Peyer's patch (tissue), 4 donors: ENCODE results near the gene TRMT61A.

Experiments used
- POLR2A ChIP-seq, 2 donors: fragments of 450-650 bp; IDR thresholded peaks; one replicate each; pipeline ENCODE4 v1.5.1; 2017; ENCODE audit warnings: antibody characterized with exemption in 2 of 2, mild to moderate bottlenecking in 2 of 2, moderate library complexity in 2 of 2
- TF ChIP-seq, protein P1 (sequence below), 6 experiments: fragments of 450-650 bp in 4 of 6; fragments of 200-600 bp in 2 of 6; sonication (generic) in 1 of 6; IDR thresholded peaks; one replicate each; pipeline ENCODE4 v1.5.1; 2017 to 2019; ENCODE audit warnings: antibody characterized with exemption in 6 of 6, mild to moderate bottlenecking in 3 of 6, moderate library complexity in 1 of 6

DNA sequence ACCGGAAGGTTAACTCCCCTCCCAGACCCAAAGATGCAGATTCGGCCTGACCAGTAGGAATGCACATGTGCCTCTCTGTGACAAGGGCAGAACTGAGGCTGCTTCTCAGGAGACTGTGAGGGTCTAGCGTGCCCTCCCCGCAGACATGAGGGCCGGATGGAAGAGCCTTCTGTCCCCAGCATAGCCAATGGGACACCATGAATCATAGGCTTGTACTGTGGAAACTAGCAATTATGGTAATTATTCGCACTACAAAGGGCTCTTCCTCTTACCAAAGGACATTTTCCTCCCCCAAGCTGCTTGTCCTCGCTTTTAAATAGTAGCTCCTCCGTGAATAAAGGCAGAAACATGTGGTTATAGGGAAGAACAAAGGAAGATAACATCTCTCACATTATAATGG lies 40.0 kb downstream of the TRMT61A start:
- TF ChIP-seq, protein P1, sequence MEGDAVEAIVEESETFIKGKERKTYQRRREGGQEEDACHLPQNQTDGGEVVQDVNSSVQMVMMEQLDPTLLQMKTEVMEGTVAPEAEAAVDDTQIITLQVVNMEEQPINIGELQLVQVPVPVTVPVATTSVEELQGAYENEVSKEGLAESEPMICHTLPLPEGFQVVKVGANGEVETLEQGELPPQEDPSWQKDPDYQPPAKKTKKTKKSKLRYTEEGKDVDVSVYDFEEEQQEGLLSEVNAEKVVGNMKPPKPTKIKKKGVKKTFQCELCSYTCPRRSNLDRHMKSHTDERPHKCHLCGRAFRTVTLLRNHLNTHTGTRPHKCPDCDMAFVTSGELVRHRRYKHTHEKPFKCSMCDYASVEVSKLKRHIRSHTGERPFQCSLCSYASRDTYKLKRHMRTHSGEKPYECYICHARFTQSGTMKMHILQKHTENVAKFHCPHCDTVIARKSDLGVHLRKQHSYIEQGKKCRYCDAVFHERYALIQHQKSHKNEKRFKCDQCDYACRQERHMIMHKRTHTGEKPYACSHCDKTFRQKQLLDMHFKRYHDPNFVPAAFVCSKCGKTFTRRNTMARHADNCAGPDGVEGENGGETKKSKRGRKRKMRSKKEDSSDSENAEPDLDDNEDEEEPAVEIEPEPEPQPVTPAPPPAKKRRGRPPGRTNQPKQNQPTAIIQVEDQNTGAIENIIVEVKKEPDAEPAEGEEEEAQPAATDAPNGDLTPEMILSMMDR (IDR thresholded peaks at IDR 0.05): no peak
- TF ChIP-seq POLR2A (IDR thresholded peaks at IDR 0.05): no peak
